Ovary (tissue), 9 donors: Measurements from ENCODE around the gene FBP1. TPM values are rescaled to one million over a fixed set of nuclear protein-coding genes. Genes with fewer than 3 reads are reported as not detected.

ENCODE experiments used
- DNase-seq, 5 donors: peaks; one replicate each; pipeline ENCODE4 v3.0.0-alpha.2; 2019 to 2020
- H3K27ac ChIP-seq, 2 donors: fragments of 200-600 bp; one replicate each; pipeline versions ENCODE4 v1.5.1 to v1.8.0; 2019 to 2022
- H3K27me3 ChIP-seq: fragments of 200-600 bp; one replicate; pipeline ENCODE4 v1.8.0; 2022
- H3K36me3 ChIP-seq: fragments of 200-600 bp; sonication (generic); one replicate; pipeline ENCODE4 v1.5.1; 2019
- H3K4me1 ChIP-seq: one replicate; pipeline ENCODE4 v1.8.1; 2013; ENCODE audit warnings: mild to moderate bottlenecking, moderate library complexity; ENCODE audit not compliant: insufficient read depth
- H3K4me3 ChIP-seq: fragments of 200-600 bp; sonication (generic); one replicate; pipeline ENCODE4 v1.5.1; 2017
- H3K9me3 ChIP-seq, 2 donors: fragments of 200-600 bp in 1 of 2; sonication (generic) in 1 of 2; one replicate each; pipeline versions ENCODE4 v1.5.1 to v1.8.1; 2013 to 2019; ENCODE audit warnings: mild to moderate bottlenecking in 1 of 2, moderate library complexity in 1 of 2
- EP300 ChIP-seq: sonication (generic); formaldehyde crosslinking; IDR thresholded peaks from one replicate; pipeline ENCODE4 v1.6.1; 2017; ENCODE audit warnings: antibody characterized with exemption
- POLR2A ChIP-seq: fragments of 450-650 bp; IDR thresholded peaks from one replicate; pipeline ENCODE4 v1.6.1; 2017; ENCODE audit warnings: antibody characterized with exemption, mild to moderate bottlenecking, moderate library complexity
- WGBS, 3 donors: extraction: QIAGEN DNeasy Blood & Tissue Kit in 1 of 3; methylation state at CpG; one replicate each; pipeline versions ENCODE4 v1.1.5 to v1.1.7; 2013 to 2017; 5-methylcytosine and 5-hydroxymethylcytosine counted together
- intact Hi-C, 4 donors: fragments of 100-400 bp; cut with DNase I; formaldehyde crosslinking; loops; one replicate each; pipeline versions ENCODE4 v1.11.0 to v1.15.1; 2022 to 2023
- polyA plus RNA-seq, 2 donors: library from polyadenylated mRNA; stranded (reverse); fragments of 200-250 nt in 1 of 2; fragments of 350-450 nt in 1 of 2; fragmentation: Illumina TruSeq in 1 of 2; extraction: RNeasy Lipid Tissue Mini Kit (QIAGEN cat#74804) in 1 of 2; gene quantifications; one replicate each; pipeline ENCODE4 v1.2.3, GENCODE V29; 2013 to 2014
- total RNA-seq, 7 donors: library from RNA; depleted of rRNA in 2 of 7; stranded (reverse); fragments of >200 nt in 2 of 7; fragmentation: NEBNext Ultra II Directional in 3 of 7; extraction: Animal tissue kit (Norgen Biotek cat#: 25700) in 3 of 7; gene quantifications; one replicate each; pipeline versions ENCODE4 v1.1.0 to v1.2.4, GENCODE V29; 2016 to 2023
- TF ChIP-seq, protein P1 (sequence below), 3 donors: fragments of 450-650 bp in 2 of 3; fragments of 200-600 bp in 1 of 3; IDR thresholded peaks; one replicate each; pipeline versions ENCODE4 v1.5.1 to v1.8.0; 2016 to 2022; ENCODE audit warnings: antibody characterized with exemption in 3 of 3, mild to moderate bottlenecking in 1 of 3
- donor health status: DM: no; HTN: no; CAD: no; lungs with moderate emphysema.
- donor health status: DM: no; HTN: no; CAD: no.
- donor health status: Bipolar disorder and iron deficiency.
- donor health status: DM: yes; HTN: yes; CAD: no.
- donor health status: DM: no; HTN: no; CAD: no.
- donor health status: DM: yes; HTN: yes; CAD: no.

The FBP1 gene
- total and polyA plus RNA-seq, 9 donors: 0.30 to 16.9 (median 2.9) TPM

GRCh38 chr9:94554439-94555331 is 84.6 kb downstream of the FBP1 start, which contains the start of gene PCAT7:
Gene PCAT7, plus strand, starts transcription at chr9:94555083.
- Histone ChIP-seq H3K4me3 (peak within 1 kb of the TSS; percentile 2), H3K36me3 (no peaks in the 10 kb centered on the region), H3K4me1 (no peaks in the 10 kb centered on the region), H3K27me3 (no peaks in the 10 kb centered on the region), H3K27ac (no peak within 1 kb of the TSS), H3K9me3 (no peaks in the 10 kb centered on the region)
- WGBS, 3 donors: 85 to 89% (median 88%) methylated on average over 40 of the region's 40 CpGs
- DNase-seq: no peak
- TF ChIP-seq, protein P1, sequence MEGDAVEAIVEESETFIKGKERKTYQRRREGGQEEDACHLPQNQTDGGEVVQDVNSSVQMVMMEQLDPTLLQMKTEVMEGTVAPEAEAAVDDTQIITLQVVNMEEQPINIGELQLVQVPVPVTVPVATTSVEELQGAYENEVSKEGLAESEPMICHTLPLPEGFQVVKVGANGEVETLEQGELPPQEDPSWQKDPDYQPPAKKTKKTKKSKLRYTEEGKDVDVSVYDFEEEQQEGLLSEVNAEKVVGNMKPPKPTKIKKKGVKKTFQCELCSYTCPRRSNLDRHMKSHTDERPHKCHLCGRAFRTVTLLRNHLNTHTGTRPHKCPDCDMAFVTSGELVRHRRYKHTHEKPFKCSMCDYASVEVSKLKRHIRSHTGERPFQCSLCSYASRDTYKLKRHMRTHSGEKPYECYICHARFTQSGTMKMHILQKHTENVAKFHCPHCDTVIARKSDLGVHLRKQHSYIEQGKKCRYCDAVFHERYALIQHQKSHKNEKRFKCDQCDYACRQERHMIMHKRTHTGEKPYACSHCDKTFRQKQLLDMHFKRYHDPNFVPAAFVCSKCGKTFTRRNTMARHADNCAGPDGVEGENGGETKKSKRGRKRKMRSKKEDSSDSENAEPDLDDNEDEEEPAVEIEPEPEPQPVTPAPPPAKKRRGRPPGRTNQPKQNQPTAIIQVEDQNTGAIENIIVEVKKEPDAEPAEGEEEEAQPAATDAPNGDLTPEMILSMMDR (IDR thresholded peaks at IDR 0.05): no peak
- TF ChIP-seq EP300 (no peak), POLR2A (no peak)
- intact Hi-C loops: no loop called here

DNA sequence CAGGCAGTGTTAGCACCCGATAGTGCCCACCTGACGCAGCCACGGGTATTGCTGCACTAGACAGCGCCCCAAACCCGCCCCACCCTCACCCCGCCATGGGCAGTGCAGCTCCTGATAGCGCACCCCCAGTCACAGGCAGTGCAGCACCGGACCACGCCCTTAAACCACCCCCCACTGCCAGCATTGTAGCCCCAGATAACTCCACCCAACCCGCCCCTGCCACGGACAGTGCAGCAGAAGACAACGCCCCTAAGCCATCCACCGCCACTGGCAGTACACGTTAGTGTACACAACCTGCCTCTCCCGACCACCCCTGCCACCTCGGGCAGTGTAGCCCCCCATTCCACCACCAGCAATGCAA is 85.3 kb downstream of the FBP1 start:
- 87 to 96% (median 94%) methylated on average over 16 of the region's 16 CpGs for WGBS, 3 donors
- H3K9me3 ChIP-seq: no peaks in the 10 kb centered on the region
- no peaks in the 10 kb centered on the region for H3K4me1 ChIP-seq
- no peak for TF ChIP-seq EP300
- TF ChIP-seq, protein P1 (IDR thresholded peaks at IDR 0.05): no peak
- TF ChIP-seq POLR2A: no peak
- H3K27me3 ChIP-seq: no peaks in the 10 kb centered on the region
- H3K4me3 ChIP-seq: no peak overlapping the region
- H3K36me3 ChIP-seq: no peaks in the 10 kb centered on the region
- DNase-seq: no peak
- no peak overlapping the region for H3K27ac ChIP-seq
- intact Hi-C loops: no loop called here

Other genes starting within 250 kb of the FBP1 start
- gene PCAT7, start 84.4 kb downstream of the FBP1 start, total RNA-seq: not detected
- gene PCAT7, start 84.4 kb downstream of the FBP1 start, polyA plus RNA-seq: under 1 TPM; 0.04 to 0.05 TPM
- not detected for gene FBP2, start 45.7 kb downstream of the FBP1 start, total RNA-seq
- gene FBP2, start 45.7 kb downstream of the FBP1 start, polyA plus RNA-seq: not detected
- gene AOPEP, start 87.2 kb upstream of the FBP1 start, total RNA-seq: 100 to 1,000 TPM in 2 of 7 donors, 10 to 100 TPM in 5; 68.0 to 141 (median 92.2) TPM
- 10 to 100 TPM; 40.0 to 67.7 TPM for gene AOPEP, start 87.2 kb upstream of the FBP1 start, polyA plus RNA-seq